NCI-H2196 treated with DMSO at 0.1 percent for 48 hours (cell line): ENCODE results near the gene NR5A2.

Experiments
- DNase-seq: peaks from one replicate; lab custom pipeline; 2025; ENCODE audit not compliant: unreplicated experiment; lab: John Stamatoyannopoulos, UW

NR5A2 gene

GRCh38 chr1:200118779-200119505, 91.4 kb downstream of the NR5A2 start:
- DNase-seq = no peak

- no peak for DNase-seq
These were observed 93.9 kb downstream of the NR5A2 start for GRCh38 chr1:200121421-200121820.

GRCh38 chr1:200124309-200124708, 96.8 kb downstream of the NR5A2 start:
- no peak for DNase-seq

GRCh38 chr1:200128081-200128480, 100.6 kb downstream of the NR5A2 start:
- no peak for DNase-seq

- no peak for DNase-seq
These were observed 101.7 kb downstream of the NR5A2 start for GRCh38 chr1:200128944-200129879.

GRCh38 chr1:200130552-200130951, 103.0 kb downstream of the NR5A2 start:
- DNase-seq = no peak

- no peak for DNase-seq
These were observed 104.1 kb downstream of the NR5A2 start for GRCh38 chr1:200131551-200132125.

GRCh38 chr1:200133123-200133522, 105.6 kb downstream of the NR5A2 start:
- DNase-seq = no peak

GRCh38 chr1:200134116-200134515, 106.6 kb downstream of the NR5A2 start:
- no peak for DNase-seq

GRCh38 chr1:200136384-200136783, 108.9 kb downstream of the NR5A2 start:
- DNase-seq = no peak

GRCh38 chr1:200139661-200140250, 112.2 kb downstream of the NR5A2 start:
- no peak for DNase-seq

GRCh38 chr1:200143347-200143746, 115.8 kb downstream of the NR5A2 start:
- DNase-seq = no peak

GRCh38 chr1:200146100-200146499, 118.6 kb downstream of the NR5A2 start:
- DNase-seq = no peak

- no peak for DNase-seq
These were observed 119.6 kb downstream of the NR5A2 start for GRCh38 chr1:200147094-200147493.

GRCh38 chr1:200147742-200148141, 120.2 kb downstream of the NR5A2 start:
- DNase-seq = no peak

GRCh38 chr1:200150006-200150405, 122.5 kb downstream of the NR5A2 start:
- no peak for DNase-seq

- no peak for DNase-seq
These were observed 123.2 kb downstream of the NR5A2 start for GRCh38 chr1:200150721-200151120.

- DNase-seq = no peak
These were observed 124.8 kb downstream of the NR5A2 start for GRCh38 chr1:200152336-200152735.

- no peak for DNase-seq
These were observed 126.0 kb downstream of the NR5A2 start for GRCh38 chr1:200153277-200154055.

- DNase-seq = no peak
These were observed 126.7 kb downstream of the NR5A2 start for GRCh38 chr1:200154069-200154767.
